Activated CD4-positive, alpha-beta T cell treated with anti-CD3 and anti-CD28 coated beads, Interleukin-2, amount 50 U/mL, for 1 hour (primary cell): ENCODE data around the gene SLC8A3.

ENCODE experiments used
- DNase-seq: peaks from one replicate; pipeline ENCODE4 v3.0.0-alpha.2; 2020

Gene SLC8A3

DNA sequence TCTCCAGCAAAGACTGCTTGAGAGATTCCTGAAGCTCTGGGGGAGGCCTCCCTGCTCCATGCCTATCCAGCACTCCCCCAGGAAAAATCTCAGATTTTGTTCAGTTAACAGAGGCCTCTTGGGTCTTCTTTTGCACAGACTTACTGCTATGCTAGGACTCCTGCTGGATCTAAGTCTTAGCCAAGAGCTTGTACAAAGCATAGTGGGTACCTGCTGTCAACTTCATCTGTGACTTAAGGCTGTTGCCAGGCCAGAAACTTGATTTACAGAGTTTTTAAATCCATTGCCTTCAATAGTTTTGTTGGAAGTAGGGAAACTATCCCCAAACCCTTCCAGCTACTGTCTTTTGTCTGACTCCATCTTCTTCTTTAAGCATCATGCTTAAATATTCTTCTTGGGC lies 169.1 kb downstream of the SLC8A3 start:
- DNase-seq, result no peak

DNA sequence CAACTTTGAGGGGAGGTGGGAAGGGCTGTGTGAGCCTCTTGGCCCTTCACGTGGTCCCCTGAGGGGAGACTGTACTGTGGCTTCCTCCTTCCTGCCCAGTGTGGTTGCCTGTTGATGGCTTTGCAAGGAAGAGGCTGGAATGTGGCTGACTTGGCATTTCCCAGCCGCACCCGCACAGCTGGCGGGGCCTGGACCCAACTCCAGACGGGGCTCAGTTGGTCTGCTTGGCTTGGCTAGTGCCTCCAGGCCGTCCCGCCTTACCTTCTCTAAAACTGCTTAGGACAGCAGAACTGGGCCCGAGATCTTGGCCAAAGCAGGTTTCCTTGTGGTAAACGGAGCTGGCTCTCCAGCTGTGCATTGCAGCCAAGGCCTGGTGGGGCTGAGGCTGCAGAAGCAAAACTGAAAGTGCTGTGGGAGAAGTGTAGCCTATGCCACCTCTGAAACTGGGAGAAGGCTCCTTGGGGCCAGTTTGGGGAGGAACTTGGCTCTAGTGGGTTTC lies 170.0 kb downstream of the SLC8A3 start:
- DNase-seq, result no peak

DNA sequence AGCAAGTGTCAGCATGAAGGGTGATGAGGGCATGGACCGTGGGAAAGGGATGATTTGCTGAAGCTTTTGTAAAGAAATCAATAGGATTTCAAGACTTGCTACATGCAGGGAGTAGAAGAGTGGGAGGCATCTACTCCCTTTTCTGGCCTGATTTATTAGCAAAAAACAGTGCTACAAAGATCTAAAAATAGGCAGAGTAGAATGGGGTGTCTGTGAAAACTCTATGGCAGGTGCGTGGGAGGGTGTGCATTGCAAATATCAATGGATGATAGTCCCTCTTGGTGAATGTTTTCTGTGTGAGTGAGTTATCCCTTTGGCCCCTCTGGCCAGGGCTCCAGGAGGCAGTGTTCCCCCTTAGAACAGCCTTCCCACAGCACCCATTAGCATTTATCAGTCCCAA lies 170.5 kb downstream of the SLC8A3 start:
- no peak for DNase-seq

DNA sequence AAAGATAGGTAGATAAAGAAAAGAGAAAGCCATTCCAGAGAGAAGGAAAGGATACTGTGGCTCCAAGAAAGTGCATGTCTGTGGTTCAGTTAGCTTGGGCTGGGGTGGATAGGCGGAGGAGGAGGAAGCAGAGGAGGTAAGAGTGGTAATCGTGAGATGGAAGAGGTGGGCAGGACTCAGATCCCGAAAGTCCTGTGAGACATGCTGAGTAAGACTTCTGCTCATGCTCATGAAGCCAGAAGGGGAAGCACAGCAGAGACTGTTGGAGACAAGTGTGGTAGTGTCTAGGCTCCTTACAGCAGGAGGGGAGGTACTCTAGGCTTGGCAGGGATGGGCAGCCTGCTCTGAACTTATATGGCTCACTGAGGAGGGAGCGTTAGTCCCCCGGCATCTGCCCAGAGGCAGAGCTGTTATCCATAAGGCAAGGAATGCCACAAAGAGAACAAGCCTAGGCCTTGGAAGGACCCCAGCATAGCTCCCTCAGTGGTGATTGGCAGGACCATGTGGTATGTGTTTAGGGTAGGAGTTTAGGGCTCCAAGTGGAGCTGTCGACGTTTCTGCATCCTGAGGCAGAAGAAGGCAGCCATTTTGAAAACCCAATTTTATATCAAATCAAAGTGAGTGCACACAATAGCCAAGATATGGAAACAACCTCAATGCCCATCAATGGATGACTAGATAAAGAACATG lies 174.2 kb downstream of the SLC8A3 start:
- DNase-seq, result no peak

DNA sequence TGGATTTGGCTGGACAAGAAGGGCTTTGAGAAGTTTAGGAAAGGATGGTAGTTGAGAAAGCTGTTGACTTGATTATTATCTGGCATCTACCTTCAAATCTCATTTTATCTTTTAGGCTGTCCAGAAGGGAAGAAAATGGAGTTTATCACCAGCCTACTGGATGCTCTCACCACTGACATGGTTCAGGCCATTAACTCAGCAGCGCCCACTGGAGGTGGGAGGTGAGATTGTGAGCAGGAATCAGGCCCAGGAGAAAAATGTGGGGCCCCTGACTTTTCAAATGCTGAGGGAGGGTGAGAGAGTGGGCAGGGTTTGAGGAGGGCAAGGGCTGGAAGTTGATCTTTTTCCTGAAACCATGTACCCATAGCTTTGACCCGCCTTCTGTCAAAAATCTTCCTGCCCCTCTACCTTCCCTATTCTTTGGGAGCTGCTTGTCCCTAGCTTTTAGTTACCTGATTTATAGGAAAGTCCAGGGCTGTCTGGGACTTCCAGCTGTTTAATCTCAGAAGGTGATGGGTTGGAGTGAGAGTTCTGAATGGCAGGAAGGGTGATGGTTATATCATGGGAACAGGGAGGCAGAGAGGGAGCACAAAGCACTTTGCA lies 175.4 kb downstream of the SLC8A3 start:
- DNase-seq, result no peak

DNA sequence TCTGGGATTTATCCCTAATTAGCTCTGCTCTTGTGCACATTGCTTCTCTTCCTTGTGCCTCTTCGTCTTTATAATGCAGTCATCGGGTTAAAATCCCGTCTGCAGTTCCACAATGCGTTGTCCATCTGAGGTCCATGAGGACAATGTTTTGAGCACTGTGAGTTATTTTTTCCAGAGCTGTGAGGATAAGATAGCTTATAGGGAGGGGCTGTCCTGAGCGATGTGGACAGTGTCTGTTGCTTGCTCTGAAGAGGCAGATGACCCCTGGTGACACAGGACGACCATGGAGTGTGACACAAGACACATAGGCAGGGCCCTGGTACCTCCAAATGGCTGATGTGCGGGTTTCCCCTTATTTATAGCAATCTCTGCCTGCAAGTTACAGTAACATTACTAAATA lies 177.0 kb downstream of the SLC8A3 start:
- no peak for DNase-seq

DNA sequence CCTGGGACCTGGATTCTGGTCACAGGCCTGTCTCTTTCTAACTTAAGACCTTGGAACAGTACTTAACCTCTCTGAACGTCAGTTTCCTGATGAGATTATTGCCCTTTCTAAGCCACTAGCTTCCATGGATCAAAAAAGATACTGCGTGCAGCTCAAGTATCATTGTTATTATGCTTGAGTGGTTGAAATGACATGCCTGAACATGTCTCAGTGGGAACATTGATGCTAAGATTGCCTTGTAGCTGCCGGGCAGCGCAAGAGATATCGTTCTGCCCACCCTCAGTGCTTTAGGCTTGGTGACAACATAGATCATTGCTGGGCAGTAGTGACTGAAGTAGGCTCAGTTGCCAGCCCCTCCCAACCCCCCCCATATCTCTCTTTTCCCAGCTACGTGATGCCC lies 177.7 kb downstream of the SLC8A3 start:
- no peak for DNase-seq

DNA sequence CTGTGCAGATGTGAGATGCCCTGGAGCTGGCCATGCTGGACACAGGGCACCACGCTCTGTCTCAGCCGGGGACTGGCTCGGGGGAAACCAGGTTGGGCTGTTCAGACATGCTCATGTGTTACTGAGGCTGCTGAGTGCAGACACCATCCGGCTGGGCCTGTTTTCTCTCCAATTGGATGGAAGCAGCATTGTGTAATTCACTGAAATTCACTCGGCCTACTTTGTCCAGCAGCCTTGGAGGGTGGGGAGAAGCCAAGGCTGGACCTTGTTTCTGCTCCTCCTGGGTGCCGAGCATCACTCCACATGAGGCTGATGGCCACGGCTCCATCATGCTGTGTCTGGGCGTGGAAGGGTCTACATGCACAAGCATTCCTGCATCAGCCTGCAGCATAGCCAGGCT lies 178.8 kb downstream of the SLC8A3 start:
- DNase-seq, result no peak

DNA sequence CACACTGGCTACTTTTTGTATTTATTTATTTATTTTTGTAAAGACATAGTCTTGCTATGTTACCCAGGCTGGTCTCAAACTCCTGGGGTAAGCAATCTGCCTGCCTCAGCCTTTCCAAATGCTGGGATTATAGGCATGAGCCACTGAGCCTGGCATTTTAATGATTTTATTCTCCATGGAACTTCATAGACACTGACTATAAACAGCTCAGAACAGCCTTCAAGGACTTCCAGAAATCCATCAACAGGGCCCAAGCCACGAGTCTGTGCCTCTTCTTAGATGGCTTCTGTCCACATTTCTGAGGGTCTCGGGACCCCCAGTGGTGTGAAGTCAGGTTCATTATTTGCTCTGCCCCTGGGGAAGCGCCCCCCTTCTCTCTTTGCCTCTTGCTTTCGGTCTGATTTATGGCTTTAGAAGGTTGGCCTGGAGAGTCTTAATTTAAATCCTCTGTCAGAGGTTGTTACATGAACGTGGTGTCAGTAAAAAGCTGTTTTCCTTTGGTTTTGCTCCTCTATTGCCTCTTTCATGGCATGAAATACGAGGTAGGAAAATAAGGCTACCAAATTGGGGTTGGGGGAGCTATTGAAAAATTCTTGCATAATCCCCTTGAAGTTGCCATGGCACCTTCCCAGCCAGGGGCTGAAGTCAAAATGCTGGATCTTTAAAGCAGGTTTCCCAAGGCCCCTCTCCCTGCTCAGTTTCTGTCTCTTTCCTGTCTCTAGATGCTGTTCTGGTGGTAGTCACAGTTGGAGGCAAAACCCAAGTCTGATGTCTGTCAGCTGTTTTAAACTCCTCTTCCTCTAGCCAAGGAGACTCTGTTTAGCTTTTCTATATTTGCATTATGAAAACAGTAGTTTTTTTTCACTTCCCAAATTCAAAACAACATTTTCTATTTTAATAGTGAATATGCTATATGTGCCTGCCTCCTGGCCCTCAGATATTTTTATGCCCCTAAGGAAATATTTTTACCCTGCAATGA lies 180.2 kb downstream of the SLC8A3 start:
- no peak for DNase-seq

DNA sequence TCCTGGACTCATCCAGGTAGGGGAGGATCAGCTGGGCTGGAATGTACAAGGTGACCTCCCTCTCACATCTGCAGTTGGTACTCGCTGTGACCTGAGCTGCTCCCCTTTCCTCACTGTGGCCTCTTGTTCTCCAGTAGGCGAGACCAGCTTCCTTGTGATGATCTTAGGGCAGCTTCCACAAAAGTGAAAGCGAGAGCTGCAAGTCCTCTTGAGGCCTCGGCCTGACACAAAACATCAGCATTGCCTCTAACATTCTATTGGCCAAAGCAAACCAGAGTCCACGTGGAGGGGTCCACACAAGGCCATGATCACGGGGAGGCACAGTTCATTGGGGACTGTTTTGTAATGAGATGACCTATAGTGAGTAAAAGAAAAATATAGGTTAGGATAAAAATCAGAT lies 182.1 kb downstream of the SLC8A3 start:
- no peak for DNase-seq

DNA sequence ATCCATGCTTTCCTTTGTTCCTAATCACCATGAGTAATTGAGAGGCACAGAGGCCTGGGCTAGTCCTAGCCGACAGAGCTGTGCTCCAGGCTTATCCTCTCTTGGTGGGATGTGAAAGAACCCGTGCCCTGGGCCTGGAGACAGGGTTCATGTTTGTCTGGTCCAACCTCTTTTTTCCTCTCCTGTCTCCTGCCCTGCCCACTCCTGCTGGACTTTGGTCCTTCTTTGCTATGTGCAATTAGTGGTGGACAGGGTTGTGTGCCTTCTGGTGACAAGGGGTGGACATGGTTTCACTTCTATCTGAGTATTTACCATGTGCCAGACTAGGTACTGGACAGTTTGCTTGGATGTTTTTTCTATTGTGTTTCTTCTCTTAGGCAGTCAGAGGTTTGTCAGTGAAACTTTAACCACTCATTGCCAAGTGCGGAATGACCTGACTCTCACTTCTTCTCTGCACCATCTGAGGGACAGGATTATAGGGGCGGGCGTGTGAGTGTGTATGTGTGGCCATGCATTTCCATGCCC lies 183.4 kb downstream of the SLC8A3 start:
- no peak for DNase-seq

DNA sequence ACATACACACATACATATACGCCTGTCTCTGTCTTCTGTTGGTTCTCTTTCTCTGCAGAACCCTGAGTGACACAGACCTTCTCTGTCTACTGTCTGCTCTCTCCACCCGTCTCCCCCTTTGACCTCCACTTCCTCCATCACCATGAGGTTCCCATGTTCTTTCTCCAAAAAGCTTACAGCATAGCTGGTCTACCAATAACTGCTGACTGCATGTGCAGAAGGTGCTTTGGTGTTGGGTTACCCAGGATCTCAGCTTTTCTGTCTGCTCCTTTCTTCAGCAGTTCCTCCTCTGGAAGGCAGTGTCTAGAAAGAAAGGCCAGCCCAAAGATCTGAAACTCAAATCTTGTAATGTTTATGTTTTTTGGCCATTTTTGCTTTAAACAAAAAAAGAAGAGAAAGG lies 184.0 kb downstream of the SLC8A3 start:
- DNase-seq, result no peak

DNA sequence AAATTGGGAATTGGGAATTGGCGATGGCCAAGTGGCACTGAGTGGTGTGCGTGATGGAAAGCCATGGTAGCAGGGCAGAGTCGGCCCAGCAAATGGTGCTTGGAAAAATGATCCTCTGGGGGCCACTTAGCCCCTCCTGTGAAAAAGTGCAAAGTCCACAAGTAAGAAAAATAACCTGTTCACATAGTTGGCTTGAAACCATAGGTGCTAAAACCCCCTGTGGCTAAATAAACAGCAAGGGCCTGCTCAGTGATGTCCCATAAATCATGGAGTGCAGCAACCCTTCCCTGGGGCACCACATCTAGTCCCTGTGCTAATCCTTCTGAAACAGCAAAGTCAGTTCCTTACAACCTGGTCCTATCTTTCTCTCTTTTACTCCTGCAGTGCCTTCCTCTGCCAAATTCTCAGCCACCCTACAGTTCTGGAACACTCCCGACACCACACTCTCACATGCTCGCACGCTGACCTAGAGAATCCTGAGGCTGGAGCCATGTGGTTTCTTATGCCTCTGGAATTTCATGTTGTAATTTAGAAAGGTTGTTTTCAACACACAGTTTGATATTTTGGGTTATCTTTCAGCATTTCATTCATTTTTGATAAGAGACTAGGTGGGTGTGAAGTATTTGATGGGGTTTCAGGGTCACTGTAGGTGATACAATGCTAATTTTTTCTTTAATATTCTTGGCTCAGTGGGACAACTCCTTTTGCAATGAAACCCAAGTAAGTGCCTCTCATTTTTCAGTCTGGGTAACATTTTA lies 186.0 kb downstream of the SLC8A3 start:
- DNase-seq, result no peak

DNA sequence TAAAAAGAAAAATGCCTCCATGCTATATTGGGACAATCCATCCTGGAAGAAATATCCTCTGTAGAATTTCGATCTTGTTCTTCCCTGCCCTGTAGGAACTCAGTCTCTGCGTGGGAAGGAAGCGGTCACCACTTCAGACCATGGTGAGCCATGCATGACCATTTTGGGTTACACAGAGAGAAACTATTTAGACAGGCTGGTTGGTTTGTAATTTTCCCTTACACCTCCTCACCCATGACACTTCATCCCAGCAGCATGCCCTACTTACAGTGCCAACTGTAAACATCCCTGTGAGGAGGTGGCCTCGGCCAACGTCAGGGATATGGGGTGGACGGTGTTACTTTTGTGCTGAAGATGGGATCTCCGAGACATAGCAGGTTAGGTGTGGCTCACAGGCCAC lies 188.2 kb downstream of the SLC8A3 start:
- DNase-seq, result no peak

DNA sequence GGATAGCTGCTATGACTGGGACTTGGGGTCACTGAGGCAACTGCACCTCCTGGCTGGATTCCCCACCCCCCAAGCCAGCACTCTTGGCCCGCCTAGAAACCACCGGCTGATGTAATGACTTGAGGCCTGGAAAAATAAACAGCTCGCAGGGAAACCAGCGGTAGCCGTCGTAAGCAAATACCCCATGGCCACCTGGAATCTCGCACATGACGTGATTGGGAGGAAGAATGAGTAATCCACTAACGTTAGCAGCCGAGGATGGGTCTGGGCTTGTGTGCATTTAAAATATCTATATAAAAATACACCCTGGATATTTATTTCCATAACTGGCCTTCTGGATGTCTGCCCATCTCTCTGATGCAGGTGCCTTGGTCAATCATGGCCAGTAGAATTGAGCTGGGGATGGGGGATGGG lies 189.5 kb downstream of the SLC8A3 start:
- no peak for DNase-seq

DNA sequence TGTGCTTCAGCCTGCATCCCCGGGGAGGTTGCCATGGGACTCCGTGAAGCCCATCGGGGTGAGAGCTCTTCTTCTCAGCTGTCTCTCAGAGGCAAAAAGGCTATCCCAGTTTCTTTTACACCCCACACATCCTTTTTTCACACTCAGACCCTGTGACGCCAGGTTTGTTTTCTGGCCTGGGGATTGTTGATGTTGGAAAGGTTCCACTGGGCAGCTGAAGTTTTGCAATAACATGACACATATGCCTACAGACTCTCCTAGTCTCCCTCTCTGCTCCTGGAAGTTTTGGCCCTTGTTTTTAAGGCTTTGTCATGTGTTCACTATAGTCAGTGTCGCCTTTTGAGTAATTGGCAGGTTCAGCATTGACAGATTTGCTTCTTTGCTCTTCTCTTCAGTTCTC lies 190.9 kb downstream of the SLC8A3 start:
- no peak for DNase-seq

DNA sequence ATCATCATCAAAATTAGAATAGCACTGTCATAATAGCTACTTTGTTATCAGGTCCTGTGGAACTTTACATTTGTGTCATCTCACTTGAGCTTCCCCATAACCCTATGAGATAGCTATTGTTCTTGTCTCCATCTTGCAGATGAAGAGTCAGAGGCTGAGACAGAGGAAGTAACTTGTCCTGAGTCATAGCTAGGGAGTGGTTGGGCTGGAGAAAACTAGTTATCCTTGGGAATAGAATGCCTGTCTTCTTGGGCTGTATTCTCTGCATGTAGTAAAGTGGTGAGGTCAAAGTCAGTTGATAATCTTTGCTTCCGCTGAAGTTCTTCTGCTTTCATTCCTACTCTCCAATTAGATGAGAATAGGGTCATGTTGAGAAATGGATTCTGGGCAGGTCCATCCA lies 192.5 kb downstream of the SLC8A3 start:
- no peak for DNase-seq
